ENCODE results near the gene HNRNPUL1. TPM values are rescaled to one million over a fixed set of nuclear protein-coding genes. Genes with fewer than 3 reads are reported as not detected.

HNRNPUL1 gene
- total and polyA plus RNA-seq, 2 experiments from 2014 or later, result 111 to 112 TPM

GRCh38 chr19:41238244-41238643 lies 25.9 kb upstream of the HNRNPUL1 start:
- in situ Hi-C loops (cut with MboI), result no loop called here
- Histone ChIP-seq H3K4me3 (no peak overlapping the region), H3F3A (ENCODE audit: insufficient read depth) (peaks cover 40% of the 10 kb centered on the region), H2AFZ (no peak overlapping the region), H3K79me2 (ENCODE audit: insufficient read depth) (peaks cover 88% of the 10 kb centered on the region), H3K9me3 (ENCODE audit: low read depth) (no peaks in the 10 kb centered on the region), H3K27me3 (replicated peaks; ENCODE audit: insufficient read depth) (no peaks in the 10 kb centered on the region), H3K4me2 (ENCODE audit: unreplicated experiment) (no peak overlapping the region), H4K20me1 (ENCODE audit: insufficient read depth) (no peaks in the 10 kb centered on the region), H3K4me1 (ENCODE audit: insufficient read depth) (no peaks in the 10 kb centered on the region), H3K9ac (no peak overlapping the region), H3K9me2 (ENCODE audit: insufficient read depth) (no peaks in the 10 kb centered on the region), H3K27ac (no peak overlapping the region), H3K36me3 (ENCODE audit: low read depth) (peaks cover 77% of the 10 kb centered on the region)
- no peak for TF ChIP-seq EZH2 (IDR thresholded peaks at IDR 0.05; ENCODE audit: insufficient read depth, poor library complexity, severe bottlenecking)
- TF ChIP-seq EZH2phosphoT487 (IDR thresholded peaks at IDR 0.05; ENCODE audit: insufficient read depth, low read depth), result no peak
- 90 to 93% methylated on average over 8 to 10 of the region's 10 CpGs for WGBS, 2 experiments (ENCODE audit: low coverage in 1 of 2, low lambda C conversion rate in 2 of 2, missing lambda C conversion rate in 2 of 2)
- no peak for DNase-seq

DNA sequence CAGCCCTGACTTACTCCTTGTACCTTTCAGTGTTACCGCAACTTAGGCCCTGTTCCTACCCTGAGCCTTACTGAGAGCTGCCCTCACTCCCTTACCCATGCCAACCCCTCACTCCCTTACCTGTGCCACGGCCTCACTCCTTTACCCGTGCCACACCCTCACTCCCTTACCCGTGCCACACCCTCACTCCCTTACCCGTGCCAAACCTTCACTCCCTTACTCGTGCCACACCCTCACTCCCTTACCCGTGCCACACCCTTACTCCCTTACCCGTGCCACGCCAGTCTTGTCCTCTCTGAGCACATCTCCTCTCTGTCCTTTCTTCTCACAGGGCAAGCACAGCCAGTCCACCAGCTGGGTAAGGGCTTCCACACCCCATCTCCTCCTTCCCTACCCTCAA lies 24.8 kb upstream of the HNRNPUL1 start:
- no peaks in the 10 kb centered on the region for H3K27me3 ChIP-seq (replicated peaks; ENCODE audit: insufficient read depth)
- H2AFZ ChIP-seq, result no peak overlapping the region
- H3K4me3 ChIP-seq, result no peak overlapping the region
- WGBS, 2 experiments (ENCODE audit: low coverage in 1 of 2, low lambda C conversion rate in 2 of 2, missing lambda C conversion rate in 2 of 2), result 94 to 95% methylated on average over 9 of the region's 9 CpGs
- in situ Hi-C loops (cut with MboI), result no loop called here
- H3K27ac ChIP-seq, result no peak overlapping the region
- no peaks in the 10 kb centered on the region for H3K4me1 ChIP-seq (ENCODE audit: insufficient read depth)
- no peaks in the 10 kb centered on the region for H4K20me1 ChIP-seq (ENCODE audit: insufficient read depth)
- H3F3A ChIP-seq (ENCODE audit: insufficient read depth), result peaks cover 40% of the 10 kb centered on the region
- H3K9me2 ChIP-seq (ENCODE audit: insufficient read depth), result no peaks in the 10 kb centered on the region
- no peak overlapping the region for H3K4me2 ChIP-seq (ENCODE audit: unreplicated experiment)
- no peaks in the 10 kb centered on the region for H3K9me3 ChIP-seq (ENCODE audit: low read depth)
- H3K36me3 ChIP-seq (ENCODE audit: low read depth), result peaks cover 77% of the 10 kb centered on the region
- TF ChIP-seq EZH2phosphoT487 (IDR thresholded peaks at IDR 0.05; ENCODE audit: insufficient read depth, low read depth) (no peak), EZH2 (IDR thresholded peaks at IDR 0.05; ENCODE audit: insufficient read depth, poor library complexity, severe bottlenecking) (no peak)
- DNase-seq, result no peak
- no peak overlapping the region for H3K9ac ChIP-seq
- peaks cover 85% of the 10 kb centered on the region for H3K79me2 ChIP-seq (ENCODE audit: insufficient read depth)

DNA sequence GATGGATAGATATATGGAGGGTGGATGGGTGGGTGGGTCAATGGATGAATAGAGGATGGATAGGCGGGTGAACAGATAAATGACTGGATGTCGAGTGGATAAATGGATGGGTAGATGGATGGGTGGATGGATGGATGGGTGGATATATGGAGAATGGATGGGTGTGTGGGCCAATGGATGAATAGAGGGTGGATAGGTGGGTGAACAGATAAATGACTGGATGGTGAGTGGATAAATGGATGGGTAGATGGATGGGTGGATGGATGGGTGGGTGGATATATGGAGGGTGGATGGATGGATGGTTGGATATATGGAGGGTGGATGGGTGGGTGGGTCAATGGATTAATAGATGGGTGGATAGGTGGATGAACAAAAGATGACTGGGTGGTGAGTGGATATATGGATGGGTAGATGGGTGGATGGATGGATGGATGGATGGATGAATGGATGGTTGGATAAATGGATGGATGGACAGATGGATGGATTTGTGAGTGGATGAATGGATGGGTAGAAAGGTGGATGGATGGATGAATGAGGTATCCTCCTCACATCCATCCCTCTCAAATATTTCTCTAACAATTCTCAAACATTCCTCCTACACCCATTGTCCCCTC lies 24.1 kb upstream of the HNRNPUL1 start:
- Histone ChIP-seq H3K27me3 (replicated peaks; ENCODE audit: insufficient read depth) (no peaks in the 10 kb centered on the region), H3K9me3 (ENCODE audit: low read depth) (no peaks in the 10 kb centered on the region), H4K20me1 (ENCODE audit: insufficient read depth) (no peaks in the 10 kb centered on the region), H3F3A (ENCODE audit: insufficient read depth) (peaks cover 45% of the 10 kb centered on the region), H3K4me2 (ENCODE audit: unreplicated experiment) (no peak overlapping the region), H3K79me2 (ENCODE audit: insufficient read depth) (peaks cover 84% of the 10 kb centered on the region), H3K27ac (no peak overlapping the region), H3K4me3 (no peak overlapping the region), H3K9me2 (ENCODE audit: insufficient read depth) (no peaks in the 10 kb centered on the region), H2AFZ (no peak overlapping the region), H3K36me3 (ENCODE audit: low read depth) (peaks cover 78% of the 10 kb centered on the region), H3K9ac (no peak overlapping the region), H3K4me1 (ENCODE audit: insufficient read depth) (no peaks in the 10 kb centered on the region)
- WGBS, 2 experiments (ENCODE audit: low coverage in 1 of 2, low lambda C conversion rate in 2 of 2, missing lambda C conversion rate in 2 of 2), result 89 to 95% methylated on average over 1 to 2 of the region's 2 CpGs
- no peak for DNase-seq
- in situ Hi-C loops (cut with MboI), result no loop called here
- TF ChIP-seq EZH2phosphoT487 (IDR thresholded peaks at IDR 0.05; ENCODE audit: insufficient read depth, low read depth), result no peak
- no peak for TF ChIP-seq EZH2 (IDR thresholded peaks at IDR 0.05; ENCODE audit: insufficient read depth, poor library complexity, severe bottlenecking)

GRCh38 chr19:41241859-41242258 lies 22.3 kb upstream of the HNRNPUL1 start:
- Histone ChIP-seq H3K4me1 (ENCODE audit: insufficient read depth) (no peaks in the 10 kb centered on the region), H3K27ac (no peak overlapping the region), H3K79me2 (ENCODE audit: insufficient read depth) (peaks cover 79% of the 10 kb centered on the region), H3K4me3 (no peak overlapping the region), H3K9me2 (ENCODE audit: insufficient read depth) (no peaks in the 10 kb centered on the region), H3K27me3 (replicated peaks; ENCODE audit: insufficient read depth) (no peaks in the 10 kb centered on the region), H3K9ac (no peak overlapping the region), H3F3A (ENCODE audit: insufficient read depth) (peaks cover 41% of the 10 kb centered on the region), H3K4me2 (ENCODE audit: unreplicated experiment) (no peak overlapping the region), H3K9me3 (ENCODE audit: low read depth) (no peaks in the 10 kb centered on the region), H2AFZ (no peak overlapping the region), H3K36me3 (ENCODE audit: low read depth) (peaks cover 83% of the 10 kb centered on the region), H4K20me1 (ENCODE audit: insufficient read depth) (no peaks in the 10 kb centered on the region)
- TF ChIP-seq EZH2phosphoT487 (IDR thresholded peaks at IDR 0.05; ENCODE audit: insufficient read depth, low read depth) (no peak), EZH2 (IDR thresholded peaks at IDR 0.05; ENCODE audit: insufficient read depth, poor library complexity, severe bottlenecking) (no peak)
- DNase-seq, result no peak
- in situ Hi-C loops (cut with MboI), result no loop called here
- 95 to 100% methylated on average over 5 of the region's 5 CpGs for WGBS, 2 experiments (ENCODE audit: low coverage in 1 of 2, low lambda C conversion rate in 2 of 2, missing lambda C conversion rate in 2 of 2)
